WERI-Rb-1 (cell line): ENCODE results near the gene NFE2L2.

Experiments
- DNase-seq: peaks from one replicate; pipeline ENCODE4 v3.0.0-alpha.2; 2020
- H3K27ac ChIP-seq: fragments of 250-450 bp; sonication (Bioruptor Pico); 2 replicates; pipeline ENCODE4 v1.5.1; 2020; ENCODE audit warnings: mild to moderate bottlenecking, moderate library complexity
- H3K27me3 ChIP-seq: fragments of 250-450 bp; sonication (Bioruptor Pico); 2 replicates; pipeline ENCODE4 v1.5.1; 2021; ENCODE audit warnings: mild to moderate bottlenecking, low read depth, moderate library complexity; ENCODE audit not compliant: insufficient read depth, severe bottlenecking
- H3K36me3 ChIP-seq: fragments of 250-450 bp; sonication (Bioruptor Pico); 2 replicates; pipeline ENCODE4 v1.5.1; 2020; ENCODE audit warnings: mild to moderate bottlenecking, moderate library complexity
- H3K4me3 ChIP-seq: 2 replicates; pipeline ENCODE4 v1.5.1; 2011; ENCODE audit warnings: low read depth, mild to moderate bottlenecking, control low read depth, low read length
- H3K9me3 ChIP-seq: fragments of 250-450 bp; sonication (Bioruptor Pico); 2 replicates; pipeline ENCODE4 v1.5.1; 2021; ENCODE audit warnings: mild to moderate bottlenecking, moderate library complexity; ENCODE audit not compliant: severe bottlenecking
- CTCF ChIP-seq: IDR thresholded peaks from 2 replicates; pipeline ENCODE4 v1.5.1; 2011; ENCODE audit warnings: low read depth, mild to moderate bottlenecking, control low read depth, inconsistent platforms, low read length

Gene NFE2L2

GRCh38 chr2:177282787-177283572, 18.5 kb upstream of the NFE2L2 start:
- H3K4me3 ChIP-seq, result no peak overlapping the region
- no peaks in the 10 kb centered on the region for H3K9me3 ChIP-seq
- H3K27me3 ChIP-seq, result peaks cover 2% of the 10 kb centered on the region
- TF ChIP-seq CTCF, result no peak
- no peaks in the 10 kb centered on the region for H3K36me3 ChIP-seq
- no peak for DNase-seq
- no peak overlapping the region for H3K27ac ChIP-seq

GRCh38 chr2:177282181-177282641, 17.7 kb upstream of the NFE2L2 start:
- no peak for TF ChIP-seq CTCF
- no peak for DNase-seq
- Histone ChIP-seq H3K4me3 (no peak overlapping the region), H3K9me3 (no peaks in the 10 kb centered on the region), H3K27ac (no peak overlapping the region), H3K27me3 (peaks cover 2% of the 10 kb centered on the region), H3K36me3 (no peaks in the 10 kb centered on the region)

GRCh38 chr2:177281400-177282180, 17.1 kb upstream of the NFE2L2 start:
- Histone ChIP-seq H3K36me3 (no peaks in the 10 kb centered on the region), H3K27me3 (peaks cover 2% of the 10 kb centered on the region), H3K9me3 (no peaks in the 10 kb centered on the region), H3K4me3 (no peak overlapping the region), H3K27ac (no peak overlapping the region)
- no peak for TF ChIP-seq CTCF
- DNase-seq, result no peak

- H3K27ac ChIP-seq, result no peak overlapping the region
- no peaks in the 10 kb centered on the region for H3K36me3 ChIP-seq
- no peaks in the 10 kb centered on the region for H3K9me3 ChIP-seq
- DNase-seq, result no peak
- H3K27me3 ChIP-seq, result peaks cover 2% of the 10 kb centered on the region
- H3K4me3 ChIP-seq, result no peak overlapping the region
- no peak for TF ChIP-seq CTCF
These were observed 15.3 kb upstream of the NFE2L2 start for GRCh38 chr2:177279847-177280246.

- H3K27ac ChIP-seq, result no peak overlapping the region
- H3K4me3 ChIP-seq, result no peak overlapping the region
- DNase-seq, result no peak
These were observed 11.2 kb upstream of the NFE2L2 start for GRCh38 chr2:177275743-177276055.

More at GRCh38 chr2:177275743-177276055, 11.2 kb upstream of the NFE2L2 start:
- Histone ChIP-seq H3K27me3 (no peaks in the 10 kb centered on the region), H3K36me3 (no peaks in the 10 kb centered on the region), H3K9me3 (no peaks in the 10 kb centered on the region)
- TF ChIP-seq CTCF, result no peak
